Measurements from ENCODE around the gene HSD11B1.

GRCh38 chr1:209780268-209780667 is 75.6 kb downstream of the HSD11B1 start:
- TF ChIP-seq, protein P1, sequence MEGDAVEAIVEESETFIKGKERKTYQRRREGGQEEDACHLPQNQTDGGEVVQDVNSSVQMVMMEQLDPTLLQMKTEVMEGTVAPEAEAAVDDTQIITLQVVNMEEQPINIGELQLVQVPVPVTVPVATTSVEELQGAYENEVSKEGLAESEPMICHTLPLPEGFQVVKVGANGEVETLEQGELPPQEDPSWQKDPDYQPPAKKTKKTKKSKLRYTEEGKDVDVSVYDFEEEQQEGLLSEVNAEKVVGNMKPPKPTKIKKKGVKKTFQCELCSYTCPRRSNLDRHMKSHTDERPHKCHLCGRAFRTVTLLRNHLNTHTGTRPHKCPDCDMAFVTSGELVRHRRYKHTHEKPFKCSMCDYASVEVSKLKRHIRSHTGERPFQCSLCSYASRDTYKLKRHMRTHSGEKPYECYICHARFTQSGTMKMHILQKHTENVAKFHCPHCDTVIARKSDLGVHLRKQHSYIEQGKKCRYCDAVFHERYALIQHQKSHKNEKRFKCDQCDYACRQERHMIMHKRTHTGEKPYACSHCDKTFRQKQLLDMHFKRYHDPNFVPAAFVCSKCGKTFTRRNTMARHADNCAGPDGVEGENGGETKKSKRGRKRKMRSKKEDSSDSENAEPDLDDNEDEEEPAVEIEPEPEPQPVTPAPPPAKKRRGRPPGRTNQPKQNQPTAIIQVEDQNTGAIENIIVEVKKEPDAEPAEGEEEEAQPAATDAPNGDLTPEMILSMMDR (IDR thresholded peaks at IDR 0.05), result no peak
- TF ChIP-seq POLR2AphosphoS5 (IDR thresholded peaks at IDR 0.05; ENCODE audit: low read depth, low read length) (no peak), SIN3A (IDR thresholded peaks at IDR 0.05; ENCODE audit: borderline replicate concordance, insufficient read depth, low read depth, low read length) (no peak)
